H1 (cell line): ENCODE data around the gene NMRAL1. TPM values are rescaled to one million over a fixed set of nuclear protein-coding genes. Genes with fewer than 3 reads are reported as not detected.

ENCODE experiments used
- CTCF ChIA-PET: fragments of 300-600 bp; sonication (Branson Sonifier 250); formaldehyde crosslinking; loops from one replicate; lab custom pipeline; 2021; ENCODE audit not compliant: partially characterized antibody; lab: Charles Lee
- POLR2A ChIA-PET: fragments of 300-600 bp; sonication (Branson Sonifier 250); formaldehyde crosslinking; loops from one replicate; lab custom pipeline; 2021; ENCODE audit warnings: inconsistent platforms; ENCODE audit not compliant: partially characterized antibody; lab: Charles Lee
- DNase-seq, 2 experiments: peaks; one replicate each; pipeline versions ENCODE4 v3.0.0 to v3.0.0-alpha.2; 2010 to 2022; ENCODE audit warnings: low spot score in 2 of 2, low read depth in 1 of 2, mixed read lengths in 1 of 2
- FAIRE-seq: peaks from 2 replicates; lab custom pipeline; 2011; peaks lifted over from hg19 to GRCh38; lab: Jason Lieb, UNC
- H2AFZ ChIP-seq: 2 replicates; pipeline ENCODE4 v1.8.1; 2012; ENCODE audit warnings: low read length, inconsistent platforms
- H2AK5ac ChIP-seq: 2 replicates; pipeline ENCODE4 v1.6.1; 2013; ENCODE audit warnings: low read depth, low read length
- H2BK120ac ChIP-seq: replicated peaks from 2 replicates; pipeline ENCODE3; 2013; ENCODE audit warnings: low read depth, low read length, inconsistent platforms
- H2BK12ac ChIP-seq: 2 replicates; pipeline ENCODE4 v1.6.1; 2013; ENCODE audit warnings: low read depth, low read length
- H2BK15ac ChIP-seq: 2 replicates; pipeline ENCODE4 v1.6.1; 2013; ENCODE audit warnings: low read length
- H2BK20ac ChIP-seq: 2 replicates; pipeline ENCODE4 v1.6.1; 2013; ENCODE audit warnings: low read length
- H2BK5ac ChIP-seq: 2 replicates; pipeline ENCODE4 v1.6.1; 2013; ENCODE audit warnings: low read depth, low read length
- H3K14ac ChIP-seq: 2 replicates; pipeline ENCODE4 v1.6.1; 2013; ENCODE audit warnings: inconsistent platforms; ENCODE audit not compliant: insufficient read length
- H3K18ac ChIP-seq: 2 replicates; pipeline ENCODE4 v1.6.1; 2013; ENCODE audit warnings: low read length; ENCODE audit errors: extremely low read depth
- H3K23ac ChIP-seq: 2 replicates; pipeline ENCODE4 v1.6.1; 2013; ENCODE audit warnings: inconsistent platforms; ENCODE audit not compliant: insufficient read length
- H3K23me2 ChIP-seq: 2 replicates; pipeline ENCODE4 v1.6.1; 2013; ENCODE audit warnings: low read depth, low read length
- H3K27ac ChIP-seq: 2 replicates; pipeline ENCODE4 v1.6.1; 2011; ENCODE audit warnings: low read depth, low read length, inconsistent platforms
- H3K27me3 ChIP-seq, 4 experiments: replicated peaks in 1 of 4; 1 replicate in 1 of 4; 2 replicates in 3 of 4; pipeline versions ENCODE4 v1.6.1 to v1.8.1; 2011 to 2013; ENCODE audit warnings: low read length in 3 of 4, mild to moderate bottlenecking in 3 of 4, inconsistent platforms in 2 of 4, mixed read lengths in 2 of 4, moderate library complexity in 1 of 4; ENCODE audit not compliant: control insufficient read depth in 3 of 4, insufficient read depth in 3 of 4; ENCODE audit errors: extremely low read depth in 1 of 4
- H3K36me3 ChIP-seq, 4 experiments: 2 replicates each; pipeline versions ENCODE4 v1.6.1 to v1.8.1; 2011 to 2013; ENCODE audit warnings: mild to moderate bottlenecking in 4 of 4, low read length in 3 of 4, moderate library complexity in 2 of 4, control low read depth in 1 of 4, inconsistent platforms in 1 of 4; ENCODE audit not compliant: insufficient read depth in 4 of 4, control insufficient read depth in 2 of 4
- H3K4ac ChIP-seq: replicated peaks from 2 replicates; pipeline ENCODE3; 2013; ENCODE audit warnings: low read length, low read depth, mixed read lengths, inconsistent platforms; ENCODE audit not compliant: insufficient read length
- H3K4me1 ChIP-seq, 4 experiments: replicated peaks in 1 of 4; 1 replicate in 1 of 4; 2 replicates in 3 of 4; pipeline versions ENCODE4 v1.6.1 to v1.8.1; 2011 to 2013; ENCODE audit warnings: low read length in 3 of 4, inconsistent platforms in 2 of 4, mixed read lengths in 1 of 4; ENCODE audit not compliant: insufficient read depth in 4 of 4, control insufficient read depth in 3 of 4
- H3K4me2 ChIP-seq, 2 experiments: 2 replicates each; pipeline versions ENCODE4 v1.6.1 to v1.8.1; 2011 to 2013; ENCODE audit warnings: low read depth in 2 of 2, low read length in 2 of 2, control low read depth in 1 of 2, inconsistent platforms in 1 of 2, mild to moderate bottlenecking in 1 of 2; ENCODE audit not compliant: insufficient read depth in 1 of 2
- H3K4me3 ChIP-seq, 4 experiments: fragments of 200-600, 300-600 bp in 1 of 4; sonication (generic), shearing (Covaris generic), sonication (Bioruptor Twin) in 1 of 4; 2 replicates each; pipeline versions ENCODE4 v1.5.1 to v1.8.1; 2011 to 2016; ENCODE audit warnings: low read length in 4 of 4, low read depth in 3 of 4, control low read depth in 2 of 4, inconsistent platforms in 2 of 4, mild to moderate bottlenecking in 2 of 4, mixed read lengths in 1 of 4, moderate library complexity in 1 of 4; ENCODE audit not compliant: insufficient read depth in 2 of 4; ENCODE audit errors: extremely low read depth in 1 of 4
- H3K56ac ChIP-seq: replicated peaks from 2 replicates; pipeline ENCODE3; 2013; ENCODE audit warnings: low read depth, mild to moderate bottlenecking, mixed read lengths, low read length, inconsistent platforms; ENCODE audit not compliant: insufficient read length
- H3K79me1 ChIP-seq: 2 replicates; pipeline ENCODE4 v1.6.1; 2013; ENCODE audit warnings: low read depth, low read length, control low read depth
- H3K79me2 ChIP-seq, 2 experiments: 2 replicates each; pipeline versions ENCODE4 v1.6.1 to v1.8.1; 2012 to 2013; ENCODE audit warnings: low read length in 2 of 2, mild to moderate bottlenecking in 2 of 2, inconsistent platforms in 1 of 2; ENCODE audit not compliant: insufficient read depth in 2 of 2, control insufficient read depth in 1 of 2
- H3K9ac ChIP-seq, 4 experiments: replicated peaks in 1 of 4; 1 replicate in 1 of 4; 2 replicates in 3 of 4; pipeline versions ENCODE4 v1.6.1 to v1.8.1; 2011 to 2013; ENCODE audit warnings: low read depth in 3 of 4, low read length in 3 of 4, control low read depth in 2 of 4, mild to moderate bottlenecking in 2 of 4, moderate library complexity in 2 of 4, inconsistent platforms in 1 of 4; ENCODE audit errors: extremely low read depth in 1 of 4
- H3K9me3 ChIP-seq, 2 experiments: 2 replicates each; pipeline versions ENCODE4 v1.6.1 to v1.8.1; 2012 to 2013; ENCODE audit warnings: mild to moderate bottlenecking in 2 of 2, moderate library complexity in 2 of 2, control low read depth in 1 of 2, inconsistent platforms in 1 of 2, low read depth in 1 of 2, low read length in 1 of 2, mixed read lengths in 1 of 2; ENCODE audit not compliant: insufficient read depth in 2 of 2
- H4K20me1 ChIP-seq, 2 experiments: replicated peaks in 1 of 2; 2 replicates each; pipeline versions ENCODE3 to v1.8.1; 2011 to 2013; ENCODE audit warnings: inconsistent platforms in 2 of 2, low read length in 2 of 2, mild to moderate bottlenecking in 1 of 2; ENCODE audit not compliant: insufficient read depth in 2 of 2, control insufficient read depth in 1 of 2
- H4K5ac ChIP-seq: 2 replicates; pipeline ENCODE4 v1.6.1; 2013; ENCODE audit warnings: low read length, low read depth, mixed read lengths, inconsistent platforms; ENCODE audit not compliant: insufficient read length
- H4K8ac ChIP-seq: 2 replicates; pipeline ENCODE4 v1.8.0; 2013; ENCODE audit warnings: mild to moderate bottlenecking, moderate library complexity, low read length, inconsistent platforms; ENCODE audit not compliant: insufficient read depth; ENCODE audit errors: extremely low read depth
- H4K91ac ChIP-seq: replicated peaks from 2 replicates; pipeline ENCODE3; 2013; ENCODE audit warnings: low read length, mixed read lengths, inconsistent platforms; ENCODE audit not compliant: insufficient read length
- ASH2L ChIP-seq: fragments of 200-600, 300-600 bp; sonication (generic); IDR thresholded peaks from one replicate; pipeline ENCODE4 v1.7.1; 2017; ENCODE audit warnings: low read length
- MAFK ChIP-seq: IDR thresholded peaks from 2 replicates; pipeline ENCODE4 v1.6.1; 2012; ENCODE audit warnings: low read depth, mild to moderate bottlenecking, improper control_type of control experiment, low read length
- POLR2AphosphoS5 ChIP-seq: IDR thresholded peaks from 2 replicates; pipeline ENCODE4 v1.6.1; 2011; ENCODE audit warnings: low read depth, low read length
- WGBS, 2 experiments: shearing (Covaris generic) in 1 of 2; methylation state at CpG; one replicate each; pipeline versions ENCODE4 v1.1.6 to v1.1.7; 2013 to 2015; ENCODE audit warnings: low lambda C conversion rate in 2 of 2, mixed read lengths in 2 of 2, inconsistent platforms in 1 of 2, low coverage in 1 of 2, missing lambda C conversion rate in 1 of 2; ENCODE audit not compliant: insufficient replicate concordance in 2 of 2, insufficient coverage in 1 of 2, insufficient read length in 1 of 2; ENCODE audit errors: extremely low coverage in 1 of 2, missing lambda C conversion rate in 1 of 2; 5-methylcytosine and 5-hydroxymethylcytosine counted together
- polyA plus RNA-seq, 7 experiments: library from polyadenylated mRNA; depleted of rRNA in 3 of 7; stranded (reverse) in 5 of 7; unstranded in 2 of 7; fragments of >200 nt in 5 of 7; fragments of 200-250 nt in 2 of 7; gene quantifications; 1 replicate in 5 of 7; 2 replicates in 1 of 7; 4 replicates in 1 of 7; pipeline versions ENCODE4 v1.2.1 to v1.2.3, GENCODE V29; 2011 to 2013; ENCODE audit warnings: missing spikeins in 2 of 7, mixed read lengths in 2 of 7
- total RNA-seq: library from RNA; stranded (reverse); fragmentation: NEBNext Ultra II Directional; extraction: Animal tissue kit (Norgen Biotek cat#: 25700); gene quantifications from 2 replicates; pipeline ENCODE4 v1.2.1, GENCODE V29; 2021

Gene NMRAL1
- total and polyA plus RNA-seq, 2 of the 8 experiments (the other 6 are each of a cell fraction or from before 2014, with no cell fraction given) = 66.8 to 143 TPM

- Histone ChIP-seq H3K4me1 (peaks cover 0 to 1% (median 1%) of the 10 kb centered on the region in 4 experiments; a peak in 5 of 7 replicates), H3K27me3 (no peaks in the 10 kb centered on the region), H2AFZ (no peak overlapping the region), H3K18ac (no peak overlapping the region), H3K4ac (no peak overlapping the region), H4K5ac (no peak overlapping the region), H3K4me2 (no peak overlapping the region), H2BK5ac (no peak overlapping the region), H2BK20ac (no peak overlapping the region), H4K91ac (no peak overlapping the region), H4K8ac (no peak overlapping the region), H3K56ac (no peak overlapping the region), H3K9ac (no peak overlapping the region), H2BK12ac (no peak overlapping the region), H3K79me1 (0 out of 2 replicates have a peak, but pooled peaks cover 2% of the 10 kb centered on the region), H3K27ac (no peak overlapping the region), H3K4me3 (no peak overlapping the region), H3K14ac (no peak overlapping the region), H2AK5ac (no peak overlapping the region), H3K36me3 (0 out of 8 replicates have a peak, but pooled peaks cover 0 to 3% (median 0%) of the 10 kb centered on the region in 4 experiments), H3K79me2 (peaks cover 0 to 6% of the 10 kb centered on the region in 2 experiments; a peak in 2 of 4 replicates), H4K20me1 (peaks cover under 1 to 4% of the 10 kb centered on the region in 2 experiments), H3K9me3 (no peaks in the 10 kb centered on the region), H3K23ac (no peak overlapping the region), H3K23me2 (peaks cover 3% of the 10 kb centered on the region; the same call in 1 of the 2 replicates), H2BK15ac (no peak overlapping the region), H2BK120ac (no peak overlapping the region)
- ChIA-PET POLR2A (no interaction called here), CTCF (interaction anchor here (1.6 to 1.8 kb wide), 2 partner anchors 9 to 66 kb away, joined by 5 read pairs; no protein-coding TSS in a partner anchor)
- FAIRE-seq (no peak), DNase-seq (no peak)
- TF ChIP-seq ASH2L (no peak), MAFK (peak; percentile 28; the same call in 1 of the 2 replicates), POLR2AphosphoS5 (no peak)
- 80% methylated on average over 1 of the region's 1 CpG; no CpG with 5 or more reads in 1 of the 2 experiments for WGBS, 2 experiments
These were observed 7.5 kb upstream of the NMRAL1 start for GRCh38 chr16:4481963-4482362.
